Glomerular visceral epithelial cell (primary cell): Measurements from ENCODE around the gene DZIP1L.
"Not testable (repeated sequence)": the region's sequence is repeated elsewhere in the genome, so short reads cannot be mapped to it uniquely, and the experiment has no call there.

Experiments used
- DNase-seq: peaks from one replicate; pipeline ENCODE4 v3.0.0-alpha.2; 2016; ENCODE audit errors: extremely low spot score

Gene DZIP1L, protein sequence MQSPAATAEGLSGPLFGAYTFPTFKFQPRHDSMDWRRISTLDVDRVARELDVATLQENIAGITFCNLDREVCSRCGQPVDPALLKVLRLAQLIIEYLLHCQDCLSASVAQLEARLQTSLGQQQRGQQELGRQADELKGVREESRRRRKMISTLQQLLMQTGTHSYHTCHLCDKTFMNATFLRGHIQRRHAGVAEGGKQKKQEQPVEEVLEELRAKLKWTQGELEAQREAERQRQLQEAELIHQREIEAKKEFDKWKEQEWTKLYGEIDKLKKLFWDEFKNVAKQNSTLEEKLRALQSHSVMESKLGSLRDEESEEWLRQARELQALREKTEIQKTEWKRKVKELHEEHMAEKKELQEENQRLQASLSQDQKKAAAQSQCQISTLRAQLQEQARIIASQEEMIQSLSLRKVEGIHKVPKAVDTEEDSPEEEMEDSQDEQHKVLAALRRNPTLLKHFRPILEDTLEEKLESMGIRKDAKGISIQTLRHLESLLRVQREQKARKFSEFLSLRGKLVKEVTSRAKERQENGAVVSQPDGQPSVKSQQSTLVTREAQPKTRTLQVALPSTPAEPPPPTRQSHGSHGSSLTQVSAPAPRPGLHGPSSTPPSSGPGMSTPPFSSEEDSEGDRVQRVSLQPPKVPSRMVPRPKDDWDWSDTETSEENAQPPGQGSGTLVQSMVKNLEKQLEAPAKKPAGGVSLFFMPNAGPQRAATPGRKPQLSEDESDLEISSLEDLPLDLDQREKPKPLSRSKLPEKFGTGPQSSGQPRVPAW

GRCh38 chr3:138114988-138115971 is at the start of gene DZIP1L:
Gene DZIP1L, minus strand, starts transcription at chr3:138115608. Its CDS starts 11,637 bp downstream, at chr3:138103971.
- DNase-seq, result peak; percentile 87

GRCh38 chr3:138165061-138165460 is 49.7 kb upstream of the DZIP1L start:
- no peak for DNase-seq

DNA sequence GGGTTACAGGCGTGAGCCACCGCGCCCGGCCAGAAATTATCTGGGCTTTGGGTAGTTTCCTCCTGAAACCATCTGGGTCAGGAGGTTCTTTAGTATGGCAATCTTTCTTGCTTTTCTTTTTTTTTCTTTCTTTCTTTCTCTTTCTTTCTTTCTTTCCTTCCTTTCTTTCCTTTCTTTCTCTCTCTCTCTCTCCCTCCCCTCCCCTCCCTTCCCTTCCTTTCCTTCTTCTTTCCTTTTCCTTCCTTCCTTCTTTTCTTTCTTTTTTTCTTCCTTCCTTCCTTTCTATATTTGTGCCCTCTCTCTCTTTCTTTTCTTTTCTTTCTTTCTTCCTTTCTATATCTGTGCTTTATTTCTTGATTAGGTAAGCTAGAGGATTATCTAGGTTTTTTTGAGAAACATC is 42.3 kb upstream of the DZIP1L start:
- no peak for DNase-seq

- DNase-seq, result no peak
These were observed 39.1 kb upstream of the DZIP1L start for GRCh38 chr3:138154534-138154933.

DNA sequence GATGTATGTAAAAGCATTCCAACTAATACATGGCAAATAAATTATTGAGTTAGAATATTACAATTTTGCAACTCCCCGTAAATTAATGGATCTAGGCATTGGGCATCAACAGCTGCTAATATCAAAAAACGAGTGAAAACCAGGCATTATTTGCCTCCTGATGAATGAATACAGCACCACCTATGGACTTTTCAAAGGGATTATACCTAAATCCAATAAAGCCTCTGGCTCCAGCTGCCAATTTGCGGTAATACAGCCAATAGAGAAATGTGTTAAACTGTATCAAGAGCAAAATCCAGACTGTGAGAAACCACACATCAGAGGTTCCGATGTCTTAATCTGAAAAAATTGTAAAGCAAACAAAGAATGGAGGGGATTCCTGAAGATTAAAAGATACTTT is 33.1 kb upstream of the DZIP1L start:
- DNase-seq, result no peak

GRCh38 chr3:138142181-138142580 is 26.8 kb upstream of the DZIP1L start:
- DNase-seq, result not testable (repeated sequence)

DNA sequence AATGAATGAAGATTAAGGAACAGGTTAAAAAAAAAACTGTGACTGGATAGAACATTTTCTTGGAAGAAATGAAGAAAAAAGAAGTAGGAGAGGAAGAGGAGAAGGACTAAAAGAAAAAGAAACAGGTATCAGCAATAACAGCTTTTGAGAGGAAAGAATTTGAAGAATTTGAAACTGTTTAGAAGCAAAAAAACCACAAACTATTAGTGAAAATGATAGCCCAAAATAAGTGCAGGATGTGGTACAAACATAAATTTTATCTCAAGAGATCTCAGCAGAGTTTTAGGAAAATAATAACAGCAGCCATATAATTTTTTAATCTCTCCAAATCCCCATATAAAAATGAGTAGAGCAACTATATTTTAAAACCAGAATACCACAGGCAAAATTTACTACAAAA is 25.5 kb upstream of the DZIP1L start:
- DNase-seq, result no peak

- no peak for DNase-seq
These were observed 24.3 kb upstream of the DZIP1L start for GRCh38 chr3:138139691-138140090.

GRCh38 chr3:138137861-138138260 is 22.5 kb upstream of the DZIP1L start:
- no peak for DNase-seq

GRCh38 chr3:138136201-138136600 is 20.8 kb upstream of the DZIP1L start:
- DNase-seq, result no peak

DNA sequence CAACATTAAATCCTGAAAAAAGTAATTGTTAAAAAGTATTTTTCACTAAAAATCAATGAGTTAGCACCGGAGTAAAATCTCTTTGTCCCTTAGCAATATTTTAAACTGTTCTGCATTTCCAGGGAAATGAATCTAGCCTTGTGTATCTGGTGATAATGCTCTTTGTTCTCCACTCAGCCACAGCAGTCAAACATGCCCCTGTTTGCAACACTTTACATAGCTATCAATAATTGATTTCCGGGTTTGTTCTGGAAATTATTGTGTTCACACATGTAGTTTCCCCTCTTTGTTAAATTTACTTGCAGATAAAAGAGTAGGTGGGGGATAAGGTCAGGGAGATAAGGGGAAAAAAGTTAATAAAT is 20.4 kb upstream of the DZIP1L start:
- no peak for DNase-seq

GRCh38 chr3:138135146-138135832 is 19.9 kb upstream of the DZIP1L start:
- DNase-seq, result no peak

GRCh38 chr3:138132239-138132638 is 16.8 kb upstream of the DZIP1L start, which contains the start of gene A4GNT:
Gene A4GNT, minus strand, starts transcription at chr3:138132390. Its CDS starts 1,134 bp downstream, at chr3:138131256.
- no peak for DNase-seq

- no peak for DNase-seq
These were observed 12.4 kb upstream of the DZIP1L start for GRCh38 chr3:138127636-138128365.

- no peak for DNase-seq
These were observed 10.3 kb upstream of the DZIP1L start for GRCh38 chr3:138125548-138126221.

- DNase-seq, result no peak
These were observed 9.4 kb upstream of the DZIP1L start for GRCh38 chr3:138124706-138125355.

DNA sequence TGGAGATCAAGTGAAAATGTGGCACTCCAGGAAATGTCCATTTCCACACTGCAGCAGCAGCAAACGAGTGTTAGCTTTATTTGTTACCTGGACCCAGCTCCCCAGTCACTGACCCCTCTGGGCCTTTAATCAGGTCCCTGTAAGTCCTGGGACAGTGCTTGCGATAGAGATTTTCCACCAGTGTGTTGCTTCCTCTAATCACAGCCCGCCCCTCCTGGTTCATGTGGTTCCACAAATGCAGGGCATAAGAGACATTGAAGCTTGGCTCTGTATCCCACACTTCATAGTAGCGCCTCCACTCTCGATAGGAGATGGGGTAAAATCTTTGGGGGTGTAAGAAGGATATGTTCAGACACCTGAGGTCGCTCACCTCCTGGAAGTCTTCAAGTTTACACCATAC is 8.8 kb upstream of the DZIP1L start:
- DNase-seq, result no peak

DNA sequence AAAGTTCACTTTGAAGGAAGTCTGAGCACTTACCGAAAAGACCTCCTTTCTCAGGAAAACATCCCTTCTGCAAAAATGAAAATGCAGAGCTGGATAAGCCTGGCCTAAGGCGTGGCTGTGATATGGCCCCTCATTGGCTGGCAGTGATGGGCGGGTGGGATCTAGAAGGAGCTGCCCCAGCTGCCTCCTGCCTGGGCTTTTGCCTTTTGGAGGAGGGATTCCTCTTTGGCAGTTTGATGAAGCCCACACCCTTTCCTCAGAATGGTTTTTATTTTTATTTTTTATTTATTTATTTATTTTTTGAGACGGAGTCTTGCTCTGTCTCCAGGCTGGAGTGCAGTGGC is 4.0 kb upstream of the DZIP1L start:
- DNase-seq, result no peak

DNA sequence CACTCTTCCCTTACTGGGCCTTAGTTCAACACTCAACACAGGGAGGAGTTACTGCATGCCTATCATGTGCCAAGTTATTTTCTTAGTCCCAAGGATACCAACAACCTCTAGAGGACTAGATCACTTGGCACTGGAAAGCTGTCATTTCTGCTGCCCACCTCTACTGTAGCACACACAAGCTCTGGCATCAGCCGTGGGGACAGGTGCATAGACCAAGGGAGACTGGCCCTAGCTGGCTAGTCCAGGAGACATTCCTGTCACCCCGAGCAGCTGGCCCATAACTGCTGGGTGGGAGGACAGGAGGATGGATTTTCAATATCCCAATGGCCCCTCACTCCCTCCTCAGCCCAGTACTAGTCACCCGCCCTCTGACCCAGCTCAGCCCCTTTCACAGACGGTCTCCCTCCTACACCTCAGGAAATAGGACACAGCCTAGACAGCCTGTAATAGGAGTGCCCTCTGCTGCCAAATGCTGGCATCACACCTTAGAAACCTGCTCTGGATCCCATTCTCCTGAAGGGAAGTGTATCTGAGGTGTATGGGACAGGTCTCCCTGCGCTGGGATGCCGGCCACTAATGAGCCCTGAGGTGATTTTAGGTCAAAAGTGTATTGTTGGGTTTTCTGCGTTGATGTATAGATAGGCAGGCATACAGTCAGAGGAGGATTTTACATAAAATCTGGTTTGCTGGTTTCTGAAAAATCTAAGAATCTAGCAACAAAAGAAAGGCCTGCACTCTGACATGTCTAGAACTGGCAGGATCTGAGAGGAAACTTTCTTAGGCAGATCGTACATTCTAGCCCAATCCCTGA is 3.4 kb upstream of the DZIP1L start:
- DNase-seq, result peak; percentile 76
